Measurements from ENCODE around the gene ABCF1. TPM values are rescaled to one million over a fixed set of nuclear protein-coding genes. Genes with fewer than 3 reads are reported as not detected.
"Not testable (repeated sequence)": the region's sequence is repeated elsewhere in the genome, so short reads cannot be mapped to it uniquely, and the experiment has no call there.

The ABCF1 gene
- 71.4 to 73.6 TPM (median 71.5 TPM) in 3 replicates for total RNA-seq

DNA sequence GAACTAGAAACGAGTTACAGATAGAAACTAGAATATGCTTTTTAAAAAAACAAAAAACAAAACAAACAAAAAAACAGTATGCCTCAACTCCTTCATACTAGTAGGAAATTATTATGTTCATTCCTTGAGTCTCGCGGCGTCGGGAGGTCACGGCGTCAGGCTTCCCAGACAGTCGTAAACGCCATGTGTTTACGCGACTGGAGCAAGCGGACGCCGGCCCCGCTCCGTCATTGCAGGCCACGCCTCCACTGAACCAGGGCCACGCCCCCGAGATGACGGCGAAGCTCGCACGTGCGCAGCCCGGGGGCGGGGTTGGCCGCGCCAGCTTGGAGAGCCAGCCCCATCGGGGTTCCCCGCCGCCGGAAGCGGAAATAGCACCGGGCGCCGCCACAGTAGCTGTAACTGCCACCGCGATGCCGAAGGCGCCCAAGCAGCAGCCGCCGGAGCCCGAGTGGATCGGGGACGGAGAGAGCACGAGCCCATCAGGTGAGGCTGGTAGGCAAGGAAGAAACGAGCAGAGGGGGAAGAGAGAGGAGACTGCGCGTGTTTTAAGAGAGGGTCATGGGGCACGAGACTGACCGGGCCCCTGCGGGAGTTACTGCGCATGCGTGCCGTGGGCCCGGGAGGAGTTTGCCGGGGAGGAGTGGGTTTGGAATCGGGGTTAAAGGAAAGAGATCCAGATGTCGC lies at the start of gene ABCF1:
Gene ABCF1 (plus strand): TSS at position 368 of the 687 bp plus-strand sequence. CDS start 46 bp downstream, at position 414.
- peak; percentile 98 to 100 for DNase-seq (ENCODE audit: low spot score in 2 of 2, unreplicated experiment in 2 of 2)
- Mint-ChIP-seq H3K27ac (peak within 1 kb of the TSS; percentile 100), H3K36me3 (no peaks in the 10 kb centered on the region), H3K4me1 (peaks cover 48% of the 10 kb centered on the region), H3K9me3 (no peaks in the 10 kb centered on the region), H3K27me3 (ENCODE audit: low read depth) (no peaks in the 10 kb centered on the region), H3K4me3 (peak within 1 kb of the TSS; percentile 95)
- no peak for TF ChIP-seq CTCF (IDR thresholded peaks at IDR 0.05; ENCODE audit: unreplicated experiment)

DNA sequence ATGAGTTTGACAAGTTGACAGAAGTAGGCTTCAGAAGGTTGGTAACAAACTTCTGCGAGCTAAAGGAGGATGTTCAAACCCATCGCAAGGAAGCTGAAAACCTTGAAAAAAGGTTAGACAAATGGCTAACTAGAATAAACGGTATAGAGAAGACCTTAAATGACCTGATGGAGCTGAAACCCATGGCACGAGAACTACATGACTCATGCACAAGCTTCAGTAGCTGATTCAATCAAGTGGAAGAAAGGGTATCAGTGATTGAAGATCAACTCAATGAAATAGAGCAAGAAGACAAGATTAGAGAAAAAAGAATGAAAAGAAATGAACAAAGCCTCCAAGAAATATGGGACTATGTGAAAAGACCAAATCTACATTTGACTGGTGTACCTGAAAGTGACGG lies 49.3 kb upstream of the ABCF1 start:
- not testable (repeated sequence) for H3K9me3 Mint-ChIP-seq; H3K4me3 Mint-ChIP-seq; H3K4me1 Mint-ChIP-seq; DNase-seq (ENCODE audit: low spot score in 2 of 2, unreplicated experiment in 2 of 2); H3K27ac Mint-ChIP-seq; H3K36me3 Mint-ChIP-seq
- H3K27me3 Mint-ChIP-seq (ENCODE audit: low read depth) = peaks cover 40% of the 10 kb centered on the region

DNA sequence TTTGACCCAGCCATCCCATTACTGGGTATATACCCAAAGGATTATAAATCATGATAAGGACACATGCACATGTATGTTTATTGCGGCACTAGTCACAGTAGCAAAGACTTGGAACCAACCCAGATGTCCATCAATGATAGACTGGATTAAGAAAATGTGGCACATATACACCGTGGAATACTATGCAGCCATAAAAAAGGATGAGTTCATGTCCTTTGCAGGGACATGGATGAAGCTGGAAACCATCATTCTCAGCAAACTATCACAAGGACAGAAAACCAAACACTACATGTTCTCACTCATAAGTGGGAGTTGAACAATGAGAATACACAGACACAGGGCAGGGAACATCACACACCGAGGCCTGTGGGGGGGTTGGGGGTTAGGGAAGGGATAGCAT lies 44.8 kb upstream of the ABCF1 start:
- peaks cover 41% of the 10 kb centered on the region for H3K27me3 Mint-ChIP-seq (ENCODE audit: low read depth)
- not testable (repeated sequence) for H3K4me1 Mint-ChIP-seq; DNase-seq (ENCODE audit: low spot score in 2 of 2, unreplicated experiment in 2 of 2); H3K4me3 Mint-ChIP-seq; H3K9me3 Mint-ChIP-seq; H3K27ac Mint-ChIP-seq; H3K36me3 Mint-ChIP-seq

- H3K4me3 Mint-ChIP-seq; H3K9me3 Mint-ChIP-seq; H3K4me1 Mint-ChIP-seq; DNase-seq (ENCODE audit: low spot score in 2 of 2, unreplicated experiment in 2 of 2); H3K27ac Mint-ChIP-seq; H3K36me3 Mint-ChIP-seq: not testable (repeated sequence)
- H3K27me3 Mint-ChIP-seq (ENCODE audit: low read depth) = peaks cover 13% of the 10 kb centered on the region
Measured at GRCh38 chr6:30529349-30529875, 41.8 kb upstream of the ABCF1 start.

DNA sequence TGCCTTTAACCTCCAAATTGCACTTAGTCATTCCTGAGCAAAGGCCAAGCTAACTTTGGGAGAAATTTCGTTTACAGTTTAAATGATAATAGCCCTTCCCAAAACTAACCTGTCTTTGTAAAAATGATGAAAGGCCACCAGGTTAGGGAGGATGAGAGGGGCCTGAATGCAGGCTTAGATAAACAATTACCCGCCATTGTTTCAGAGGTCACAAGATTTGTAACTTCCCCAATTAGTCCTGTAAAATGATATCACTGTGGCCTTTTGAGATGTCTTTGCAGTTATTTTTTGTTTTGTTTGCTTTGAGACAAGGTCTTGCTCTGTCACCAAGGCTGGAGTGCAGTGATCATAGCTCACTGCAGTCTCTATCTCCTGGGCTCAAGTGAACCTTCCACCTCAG lies 41.2 kb upstream of the ABCF1 start:
- H3K36me3 Mint-ChIP-seq = no peaks in the 10 kb centered on the region
- no peak for DNase-seq (ENCODE audit: low spot score in 2 of 2, unreplicated experiment in 2 of 2)
- TF ChIP-seq CTCF (IDR thresholded peaks at IDR 0.05; ENCODE audit: unreplicated experiment) = no peak

GRCh38 chr6:30533460-30534294 lies 37.6 kb upstream of the ABCF1 start:
- Mint-ChIP-seq H3K27ac (no peak overlapping the region), H3K9me3 (no peaks in the 10 kb centered on the region)
- TF ChIP-seq CTCF (IDR thresholded peaks at IDR 0.05; ENCODE audit: unreplicated experiment) = no peak

More for the DNA sequence above, 41.2 kb upstream of the ABCF1 start:
- Mint-ChIP-seq H3K27me3 (ENCODE audit: low read depth) (peaks cover 7% of the 10 kb centered on the region), H3K4me3 (no peak overlapping the region), H3K9me3 (peaks cover 5% of the 10 kb centered on the region), H3K27ac (no peak overlapping the region), H3K4me1 (no peaks in the 10 kb centered on the region)

DNA sequence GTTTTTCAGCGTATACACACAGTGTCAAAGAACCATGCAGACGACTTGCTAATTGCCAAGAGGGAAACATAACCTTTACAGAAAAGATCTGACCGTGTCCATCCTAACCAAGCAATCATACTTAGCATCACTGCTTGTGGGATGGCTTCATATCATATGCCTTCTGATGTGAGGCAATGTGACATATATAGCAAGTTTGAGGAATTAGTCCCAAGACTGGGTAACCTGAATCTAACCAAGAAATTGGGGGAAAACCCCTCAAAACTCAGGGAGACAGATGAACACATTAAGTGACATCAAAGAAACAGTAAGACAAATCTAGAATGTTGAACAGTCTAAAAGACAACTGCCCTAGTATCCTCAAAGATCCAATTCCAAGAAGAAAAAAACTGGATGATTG lies 33.3 kb upstream of the ABCF1 start:
- Mint-ChIP-seq H3K9me3 (no peaks in the 10 kb centered on the region), H3K36me3 (no peaks in the 10 kb centered on the region), H3K27me3 (ENCODE audit: low read depth) (peaks cover 7% of the 10 kb centered on the region), H3K4me3 (no peak overlapping the region), H3K27ac (no peak overlapping the region), H3K4me1 (peaks cover 6% of the 10 kb centered on the region)
- no peak for DNase-seq (ENCODE audit: low spot score in 2 of 2, unreplicated experiment in 2 of 2)
- no peak for TF ChIP-seq CTCF (IDR thresholded peaks at IDR 0.05; ENCODE audit: unreplicated experiment)

More at GRCh38 chr6:30533460-30534294, 37.6 kb upstream of the ABCF1 start:
- Mint-ChIP-seq H3K4me1 (no peaks in the 10 kb centered on the region), H3K36me3 (no peaks in the 10 kb centered on the region), H3K4me3 (no peak overlapping the region), H3K27me3 (ENCODE audit: low read depth) (peaks cover 3% of the 10 kb centered on the region)
- DNase-seq (ENCODE audit: low spot score in 2 of 2, unreplicated experiment in 2 of 2) = no peak
